ENCODE measurements around the gene FOXN3. TPM values are rescaled to one million over a fixed set of nuclear protein-coding genes. Genes with fewer than 3 reads are reported as not detected.

The FOXN3 gene
- 66.4 TPM for total RNA-seq

GRCh38 chr14:89417091-89417464 lies at the start of gene FOXN3:
Gene FOXN3 (minus strand): TSS chr14:89417233. CDS start chr14:89412476, 4,757 bp downstream.

